DMS153 treated with DMSO at 0.1 percent for 48 hours (cell line): ENCODE measurements around the gene FBXO39.
"Not testable (repeated sequence)": the region's sequence is repeated elsewhere in the genome, so short reads cannot be mapped to it uniquely, and the experiment has no call there.

Experiments
- DNase-seq: peaks from one replicate; lab custom pipeline; 2025; ENCODE audit not compliant: unreplicated experiment; lab: John Stamatoyannopoulos, UW

The FBXO39 gene

GRCh38 chr17:6787081-6787693, 11.2 kb downstream of the FBXO39 start:
- DNase-seq, result no peak

GRCh38 chr17:6789146-6789545, 13.1 kb downstream of the FBXO39 start:
- no peak for DNase-seq

- DNase-seq, result no peak
Measured at GRCh38 chr17:6793748-6794493, 17.9 kb downstream of the FBXO39 start.

GRCh38 chr17:6796017-6796886, 20.2 kb downstream of the FBXO39 start:
- DNase-seq, result no peak

- no peak for DNase-seq
Measured at GRCh38 chr17:6796887-6797490, 21.0 kb downstream of the FBXO39 start.

GRCh38 chr17:6797718-6798351, 21.8 kb downstream of the FBXO39 start:
- DNase-seq, result no peak

- no peak for DNase-seq
Measured at GRCh38 chr17:6799738-6800137, 23.7 kb downstream of the FBXO39 start.

GRCh38 chr17:6800422-6801027, 24.5 kb downstream of the FBXO39 start:
- DNase-seq, result no peak

- DNase-seq, result no peak
Measured at GRCh38 chr17:6811510-6811909, 35.5 kb downstream of the FBXO39 start.

GRCh38 chr17:6812295-6812694, 36.3 kb downstream of the FBXO39 start:
- DNase-seq, result no peak

GRCh38 chr17:6815775-6816174, 39.8 kb downstream of the FBXO39 start:
- DNase-seq, result no peak

- not testable (repeated sequence) for DNase-seq
Measured at GRCh38 chr17:6816368-6816767, 40.4 kb downstream of the FBXO39 start.

- DNase-seq, result no peak
Measured at GRCh38 chr17:6818938-6819337, 42.9 kb downstream of the FBXO39 start.

GRCh38 chr17:6823011-6823442, 47.0 kb downstream of the FBXO39 start:
- DNase-seq, result no peak

GRCh38 chr17:6830383-6830986, 54.5 kb downstream of the FBXO39 start:
- DNase-seq, result no peak

- DNase-seq, result peak; percentile 9
Measured at GRCh38 chr17:6831661-6832263, 55.7 kb downstream of the FBXO39 start, which contains the start of gene TEKT1. TSS of gene TEKT1 (minus strand) at chr17:6831729. CDS start at chr17:6830376, 1,353 bp downstream.
